ENCODE measurements around the gene EDIL3.

EDIL3 gene

DNA sequence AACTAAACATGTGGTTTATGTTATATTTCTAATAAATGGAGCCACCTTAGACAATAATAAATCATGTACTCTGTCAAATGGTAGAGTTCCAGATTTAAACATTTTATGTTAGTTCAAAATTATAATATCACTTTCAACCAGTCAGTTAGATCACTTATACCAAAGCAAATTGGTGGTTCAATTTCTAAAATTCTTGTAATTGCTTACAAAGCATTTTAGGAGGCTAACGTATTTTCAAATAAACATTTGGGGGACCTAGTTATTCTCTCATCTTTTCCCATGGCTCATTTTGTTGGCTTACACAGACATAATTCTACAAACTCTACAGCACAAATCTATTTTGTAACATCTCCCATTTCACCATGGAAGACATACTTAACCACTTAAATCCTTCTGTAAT, 39.9 kb downstream of the EDIL3 start:
- Histone ChIP-seq H3K4me3 (ENCODE audit: insufficient read depth in 1 of 2, low read depth in 1 of 2, low read length in 2 of 2) (no peak overlapping the region), H3K79me1 (replicated peaks; ENCODE audit: low read length, poor library complexity, severe bottlenecking) (peaks cover 7% of the 10 kb centered on the region), H3K23ac (ENCODE audit: low read length in 2 of 2) (no peak overlapping the region), H2BK5ac (ENCODE audit: low read depth, low read length, poor library complexity, severe bottlenecking) (no peak overlapping the region), H3K14ac (ENCODE audit: low read length in 2 of 2) (no peak overlapping the region), H2AK5ac (ENCODE audit: low read length, severe bottlenecking) (no peak overlapping the region), H3K27me3 (ENCODE audit: control insufficient read depth in 1 of 2, insufficient read depth in 1 of 2, low read length in 2 of 2) (no peaks in the 10 kb centered on the region), H3K4ac (ENCODE audit: low read depth in 1 of 2, low read length in 2 of 2) (no peak overlapping the region), H2BK15ac (ENCODE audit: low read depth, poor library complexity, severe bottlenecking) (no peak overlapping the region), H3K27ac (ENCODE audit: low read length, poor library complexity, severe bottlenecking) (no peak overlapping the region), H3K4me1 (ENCODE audit: control insufficient read depth, insufficient read depth, low read depth, low read length) (no peaks in the 10 kb centered on the region), H2BK12ac (ENCODE audit: low read length in 2 of 2) (no peak overlapping the region), H3K18ac (ENCODE audit: low read depth in 1 of 2, low read length in 2 of 2) (no peak overlapping the region), H3K36me3 (ENCODE audit: control insufficient read depth in 1 of 2, insufficient read depth in 2 of 2, low read depth in 1 of 2, low read length in 2 of 2) (no peaks in the 10 kb centered on the region), H4K8ac (ENCODE audit: low read length) (no peak overlapping the region), H2AFZ (ENCODE audit: low read depth, low read length) (no peak overlapping the region), H4K91ac (ENCODE audit: low read length) (no peak overlapping the region), H3K9me3 (ENCODE audit: control insufficient read depth, low read length) (no peaks in the 10 kb centered on the region), H3K4me2 (ENCODE audit: low read length, poor library complexity, severe bottlenecking) (no peak overlapping the region), H3K9ac (ENCODE audit: low read length) (no peak overlapping the region), H2BK120ac (ENCODE audit: low read depth, low read length) (no peak overlapping the region)
- no peak for DNase-seq
- 87% methylated on average over 1 of the region's 1 CpG for WGBS

DNA sequence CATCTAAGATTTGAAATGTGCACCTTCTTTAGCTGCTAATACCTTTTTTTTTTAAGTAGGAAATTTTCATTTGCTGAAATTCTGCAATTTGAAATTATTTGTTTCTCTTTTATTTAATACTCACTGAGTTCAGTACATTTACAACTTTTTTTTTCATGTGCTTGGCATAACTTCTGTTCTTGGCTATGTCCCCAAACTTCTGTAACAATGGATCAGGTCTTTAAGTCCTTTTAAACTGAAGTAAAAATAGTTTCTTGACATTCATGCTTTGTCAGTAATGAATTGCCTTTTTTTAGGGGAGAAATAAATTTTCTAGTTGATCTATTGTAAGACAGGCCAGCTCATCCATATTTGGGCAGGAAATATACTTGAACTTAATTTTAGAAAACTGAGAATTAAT, 41.5 kb downstream of the EDIL3 start:
- Histone ChIP-seq H2BK12ac (ENCODE audit: low read length in 2 of 2) (no peak overlapping the region), H3K4me1 (ENCODE audit: control insufficient read depth, insufficient read depth, low read depth, low read length) (no peaks in the 10 kb centered on the region), H4K8ac (ENCODE audit: low read length) (no peak overlapping the region), H2BK120ac (ENCODE audit: low read depth, low read length) (no peak overlapping the region), H4K91ac (ENCODE audit: low read length) (no peak overlapping the region), H3K27ac (ENCODE audit: low read length, poor library complexity, severe bottlenecking) (no peak overlapping the region), H3K4me3 (ENCODE audit: insufficient read depth in 1 of 2, low read depth in 1 of 2, low read length in 2 of 2) (no peak overlapping the region), H3K79me1 (replicated peaks; ENCODE audit: low read length, poor library complexity, severe bottlenecking) (peaks cover 6% of the 10 kb centered on the region), H2AK5ac (ENCODE audit: low read length, severe bottlenecking) (no peak overlapping the region), H3K4me2 (ENCODE audit: low read length, poor library complexity, severe bottlenecking) (no peak overlapping the region), H2BK5ac (ENCODE audit: low read depth, low read length, poor library complexity, severe bottlenecking) (no peak overlapping the region), H2AFZ (ENCODE audit: low read depth, low read length) (no peak overlapping the region), H3K4ac (ENCODE audit: low read depth in 1 of 2, low read length in 2 of 2) (no peak overlapping the region), H3K9me3 (ENCODE audit: control insufficient read depth, low read length) (no peaks in the 10 kb centered on the region), H3K18ac (ENCODE audit: low read depth in 1 of 2, low read length in 2 of 2) (no peak overlapping the region), H3K9ac (ENCODE audit: low read length) (no peak overlapping the region), H3K27me3 (ENCODE audit: control insufficient read depth in 1 of 2, insufficient read depth in 1 of 2, low read length in 2 of 2) (no peaks in the 10 kb centered on the region), H3K36me3 (ENCODE audit: control insufficient read depth in 1 of 2, insufficient read depth in 2 of 2, low read depth in 1 of 2, low read length in 2 of 2) (no peaks in the 10 kb centered on the region), H3K14ac (ENCODE audit: low read length in 2 of 2) (no peak overlapping the region), H2BK15ac (ENCODE audit: low read depth, poor library complexity, severe bottlenecking) (no peak overlapping the region), H3K23ac (ENCODE audit: low read length in 2 of 2) (no peak overlapping the region)
- no peak for DNase-seq

DNA sequence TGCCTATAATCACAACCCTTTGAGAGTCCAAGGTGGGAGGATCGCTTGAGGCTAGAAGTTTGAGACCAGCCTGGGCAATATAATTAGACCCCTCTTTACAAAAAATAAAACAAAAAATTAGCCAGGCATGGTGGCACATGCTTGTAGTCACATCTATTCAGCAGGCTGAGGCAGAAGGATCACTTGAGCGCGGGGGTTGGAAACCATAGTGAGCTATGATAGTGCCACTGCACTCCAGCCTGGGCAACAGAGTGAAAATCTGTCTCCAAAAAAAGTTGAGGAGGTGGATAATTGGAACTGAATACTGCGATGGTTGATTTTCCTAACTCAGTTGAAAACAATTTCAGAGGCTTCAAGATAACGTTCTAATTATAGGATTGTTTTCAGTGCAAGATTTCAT, 52.6 kb downstream of the EDIL3 start:
- DNase-seq: no peak
- no peak overlapping the region for H4K91ac ChIP-seq (ENCODE audit: low read length)
- H3K9ac ChIP-seq (ENCODE audit: low read length): no peak overlapping the region
- WGBS: 100% methylated on average over 4 of the region's 5 CpGs
- H3K14ac ChIP-seq (ENCODE audit: low read length in 2 of 2): no peak overlapping the region
- peaks cover 8% of the 10 kb centered on the region for H3K79me1 ChIP-seq (replicated peaks; ENCODE audit: low read length, poor library complexity, severe bottlenecking)
- no peak overlapping the region for H3K4ac ChIP-seq (ENCODE audit: low read depth in 1 of 2, low read length in 2 of 2)
- no peaks in the 10 kb centered on the region for H3K4me1 ChIP-seq (ENCODE audit: control insufficient read depth, insufficient read depth, low read depth, low read length)
- no peak overlapping the region for H3K23ac ChIP-seq (ENCODE audit: low read length in 2 of 2)
- no peak overlapping the region for H3K4me3 ChIP-seq (ENCODE audit: insufficient read depth in 1 of 2, low read depth in 1 of 2, low read length in 2 of 2)
- no peaks in the 10 kb centered on the region for H3K27me3 ChIP-seq (ENCODE audit: control insufficient read depth in 1 of 2, insufficient read depth in 1 of 2, low read length in 2 of 2)
- H3K27ac ChIP-seq (ENCODE audit: low read length, poor library complexity, severe bottlenecking): no peak overlapping the region
- no peak overlapping the region for H3K18ac ChIP-seq (ENCODE audit: low read depth in 1 of 2, low read length in 2 of 2)
- no peaks in the 10 kb centered on the region for H3K36me3 ChIP-seq (ENCODE audit: control insufficient read depth in 1 of 2, insufficient read depth in 2 of 2, low read depth in 1 of 2, low read length in 2 of 2)
- H4K8ac ChIP-seq (ENCODE audit: low read length): no peak overlapping the region
- H2BK5ac ChIP-seq (ENCODE audit: low read depth, low read length, poor library complexity, severe bottlenecking): no peak overlapping the region
- no peak overlapping the region for H2AFZ ChIP-seq (ENCODE audit: low read depth, low read length)
- no peak overlapping the region for H3K4me2 ChIP-seq (ENCODE audit: low read length, poor library complexity, severe bottlenecking)
- H2BK120ac ChIP-seq (ENCODE audit: low read depth, low read length): no peak overlapping the region
- H3K9me3 ChIP-seq (ENCODE audit: control insufficient read depth, low read length): no peaks in the 10 kb centered on the region
- H2BK12ac ChIP-seq (ENCODE audit: low read length in 2 of 2): no peak overlapping the region
- H2BK15ac ChIP-seq (ENCODE audit: low read depth, poor library complexity, severe bottlenecking): no peak overlapping the region
- H2AK5ac ChIP-seq (ENCODE audit: low read length, severe bottlenecking): no peak overlapping the region

DNA sequence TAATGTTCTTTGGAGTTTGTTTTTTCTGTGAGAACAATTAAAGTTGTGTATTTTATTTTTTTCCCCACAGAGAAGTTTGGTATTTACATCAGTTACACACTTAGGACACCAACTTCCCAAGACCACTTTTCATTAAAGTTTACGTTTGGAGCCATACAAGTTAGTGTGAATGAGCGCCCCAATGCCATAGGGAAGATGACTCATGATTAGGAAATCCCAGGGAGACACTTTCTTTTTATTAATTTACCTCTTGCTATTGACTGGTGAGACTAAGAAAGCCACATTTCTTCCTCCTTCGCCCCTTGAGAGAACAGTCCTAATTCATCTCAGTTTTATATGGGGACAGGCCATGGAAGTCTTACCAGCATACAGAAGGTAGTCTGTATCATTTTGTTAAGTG, 57.1 kb downstream of the EDIL3 start:
- Histone ChIP-seq H2BK120ac (ENCODE audit: low read depth, low read length) (no peak overlapping the region), H2BK5ac (ENCODE audit: low read depth, low read length, poor library complexity, severe bottlenecking) (no peak overlapping the region), H2BK15ac (ENCODE audit: low read depth, poor library complexity, severe bottlenecking) (no peak overlapping the region), H3K79me1 (replicated peaks; ENCODE audit: low read length, poor library complexity, severe bottlenecking) (peaks cover 6% of the 10 kb centered on the region), H3K36me3 (ENCODE audit: control insufficient read depth in 1 of 2, insufficient read depth in 2 of 2, low read depth in 1 of 2, low read length in 2 of 2) (no peaks in the 10 kb centered on the region), H4K91ac (ENCODE audit: low read length) (no peak overlapping the region), H2BK12ac (ENCODE audit: low read length in 2 of 2) (no peak overlapping the region), H3K23ac (ENCODE audit: low read length in 2 of 2) (no peak overlapping the region), H3K9ac (ENCODE audit: low read length) (no peak overlapping the region), H2AFZ (ENCODE audit: low read depth, low read length) (no peak overlapping the region), H3K9me3 (ENCODE audit: control insufficient read depth, low read length) (peaks cover 25% of the 10 kb centered on the region), H2AK5ac (ENCODE audit: low read length, severe bottlenecking) (no peak overlapping the region), H3K4me2 (ENCODE audit: low read length, poor library complexity, severe bottlenecking) (no peak overlapping the region), H3K4ac (ENCODE audit: low read depth in 1 of 2, low read length in 2 of 2) (no peak overlapping the region), H3K18ac (ENCODE audit: low read depth in 1 of 2, low read length in 2 of 2) (no peak overlapping the region), H3K27ac (ENCODE audit: low read length, poor library complexity, severe bottlenecking) (no peak overlapping the region), H3K4me1 (ENCODE audit: control insufficient read depth, insufficient read depth, low read depth, low read length) (no peaks in the 10 kb centered on the region), H3K4me3 (ENCODE audit: insufficient read depth in 1 of 2, low read depth in 1 of 2, low read length in 2 of 2) (no peak overlapping the region), H3K14ac (ENCODE audit: low read length in 2 of 2) (no peak overlapping the region), H3K27me3 (ENCODE audit: control insufficient read depth in 1 of 2, insufficient read depth in 1 of 2, low read length in 2 of 2) (no peaks in the 10 kb centered on the region), H4K8ac (ENCODE audit: low read length) (no peak overlapping the region)
- DNase-seq: peak; percentile 57
- 71% methylated on average over 1 of the region's 3 CpGs for WGBS
